Hepatocyte (in vitro differentiated cells): Measurements from ENCODE around the gene SNX32. TPM values are rescaled to one million over a fixed set of nuclear protein-coding genes. Genes with fewer than 3 reads are reported as not detected.

Source experiments
- DNase-seq: peaks from one replicate; pipeline ENCODE4 v3.0.0-alpha.2; 2016; ENCODE audit warnings: low spot score
- H2AFZ ChIP-seq: fragments of 200-600 bp; sonication (generic); 2 replicates; pipeline ENCODE4 v1.6.0; 2016; ENCODE audit warnings: antibody characterized with exemption, mild to moderate bottlenecking
- H3K27ac ChIP-seq: fragments of 200-600 bp; sonication (generic); 2 replicates; pipeline ENCODE4 v1.5.1; 2016; ENCODE audit warnings: mild to moderate bottlenecking
- H3K27me3 ChIP-seq: fragments of 200-600 bp; sonication (generic); 2 replicates; pipeline ENCODE4 v1.6.1; 2016
- H3K36me3 ChIP-seq: fragments of 200-600 bp; sonication (generic); replicated peaks from 2 replicates; pipeline ENCODE4 v1.5.1; 2016; ENCODE audit warnings: low read depth; ENCODE audit not compliant: insufficient read depth
- H3K4me1 ChIP-seq: fragments of 200-600 bp; sonication (generic); 2 replicates; pipeline ENCODE4 v1.5.1; 2016; ENCODE audit warnings: mild to moderate bottlenecking, moderate library complexity; ENCODE audit not compliant: insufficient read depth
- H3K4me2 ChIP-seq: fragments of 200-600 bp; sonication (generic); 2 replicates; pipeline ENCODE4 v1.6.0; 2016
- H3K4me3 ChIP-seq: fragments of 200-600 bp; sonication (generic); 2 replicates; pipeline ENCODE4 v1.5.1; 2016; ENCODE audit warnings: mild to moderate bottlenecking
- H3K79me2 ChIP-seq: fragments of 200-600 bp; sonication (generic); 2 replicates; pipeline ENCODE4 v1.6.0; 2017; ENCODE audit warnings: mild to moderate bottlenecking
- H3K9me2 ChIP-seq: fragments of 200-600 bp; sonication (generic); replicated peaks from 2 replicates; pipeline ENCODE4 v1.6.0; 2017; ENCODE audit warnings: mild to moderate bottlenecking; ENCODE audit not compliant: insufficient read depth
- H3K9me3 ChIP-seq: fragments of 200-600 bp; sonication (generic); 2 replicates; pipeline ENCODE4 v1.5.1; 2016; ENCODE audit warnings: low read depth, mild to moderate bottlenecking
- H4K20me1 ChIP-seq: fragments of 200-600 bp; sonication (generic); 2 replicates; pipeline ENCODE4 v1.6.0; 2016; ENCODE audit warnings: mild to moderate bottlenecking; ENCODE audit not compliant: insufficient read depth, poor library complexity, severe bottlenecking
- CTCF ChIP-seq: fragments of 200-600 bp; sonication (generic); IDR thresholded peaks from 2 replicates; pipeline ENCODE4 v1.5.1; 2016; ENCODE audit warnings: antibody characterized with exemption, mild to moderate bottlenecking; ENCODE audit not compliant: poor library complexity
- EZH2 ChIP-seq: fragments of 200-600 bp; sonication (generic); IDR thresholded peaks from 2 replicates; pipeline ENCODE4 v1.6.1; 2016; ENCODE audit warnings: antibody characterized with exemption, mild to moderate bottlenecking, borderline replicate concordance
- EZH2phosphoT487 ChIP-seq: fragments of 200-600 bp; sonication (generic); IDR thresholded peaks from one replicate; pipeline ENCODE4 v1.6.1; 2018; ENCODE audit warnings: antibody characterized with exemption, mild to moderate bottlenecking, low read depth, moderate library complexity; ENCODE audit not compliant: unreplicated experiment, severe bottlenecking
- WGBS: methylation state at CpG from one replicate; pipeline ENCODE4 v1.1.6; 2016; ENCODE audit warnings: low lambda C conversion rate; ENCODE audit errors: missing lambda C conversion rate; 5-methylcytosine and 5-hydroxymethylcytosine counted together
- polyA plus RNA-seq: library from polyadenylated mRNA; unstranded; fragments of >200 nt; fragmentation: Nextera tagmentation; extraction: Ambion mirVana; gene quantifications from 2 replicates; pipeline ENCODE4 v1.2.1, GENCODE V29; 2016
- total RNA-seq: library from RNA; depleted of rRNA; stranded (reverse); fragments of >200 nt; gene quantifications from 2 replicates; pipeline ENCODE4 v1.2.3, GENCODE V29; 2014

The SNX32 gene
- total and polyA plus RNA-seq, 2 experiments from 2014 or later, result 2.9 to 5.1 TPM

DNA sequence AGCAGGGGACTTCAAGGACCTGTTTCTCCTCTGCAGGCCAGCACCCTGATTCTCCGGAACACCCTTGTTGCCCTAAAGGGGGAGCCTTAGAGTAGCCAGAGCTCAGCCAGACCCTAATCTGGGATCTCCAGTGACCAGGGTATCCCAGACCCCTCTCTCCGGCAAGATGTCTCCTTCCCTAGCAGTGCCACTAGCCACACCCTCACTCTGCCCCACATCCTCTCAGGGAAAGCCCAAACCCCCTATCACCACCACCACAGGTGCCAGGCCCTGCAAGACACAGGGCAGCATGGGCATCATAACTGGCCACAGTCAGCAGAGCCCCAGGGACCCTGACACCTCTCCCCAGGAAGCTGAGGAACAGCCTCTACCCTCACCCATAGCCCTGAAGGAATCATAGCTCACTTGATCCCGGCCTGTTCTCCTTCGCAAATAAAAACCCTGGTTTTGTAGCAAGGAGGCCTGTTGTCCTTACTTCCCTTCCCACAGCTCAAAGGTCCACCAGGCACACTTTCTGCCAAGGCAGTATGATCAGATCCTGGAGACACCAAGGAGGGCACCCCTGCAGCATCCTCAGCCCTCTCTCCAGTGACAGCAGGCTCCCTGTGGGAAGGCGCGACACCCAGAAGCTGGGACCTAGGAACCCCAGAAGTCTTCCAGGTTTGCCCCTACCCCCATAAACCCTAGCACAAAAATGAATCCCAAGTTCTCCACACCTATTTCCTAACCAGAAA lies 19.6 kb downstream of the SNX32 start:
- Histone ChIP-seq H3K4me3 (no peak overlapping the region), H3K9me2 (no peaks in the 10 kb centered on the region), H3K4me1 (peaks cover 29% of the 10 kb centered on the region), H3K36me3 (no peaks in the 10 kb centered on the region), H4K20me1 (peaks cover 38% of the 10 kb centered on the region), H3K79me2 (peaks cover 39% of the 10 kb centered on the region), H3K27me3 (no peaks in the 10 kb centered on the region), H2AFZ (no peak overlapping the region), H3K9me3 (no peaks in the 10 kb centered on the region), H3K4me2 (peak overlapping the region; percentile 42), H3K27ac (peak overlapping the region; percentile 88)
- 95% methylated on average over 6 of the region's 6 CpGs for WGBS
- TF ChIP-seq EZH2 (no peak), EZH2phosphoT487 (no peak), CTCF (no peak)
- DNase-seq, result peak; percentile 11

GRCh38 chr11:65854161-65854592 lies 20.4 kb downstream of the SNX32 start:
- no peak overlapping the region for H3K4me3 ChIP-seq
- WGBS, result 72% methylated on average over 4 of the region's 4 CpGs
- peak; percentile 79 for DNase-seq

GRCh38 chr11:65854852-65855837 lies 21.4 kb downstream of the SNX32 start:
- Histone ChIP-seq H3K27me3 (no peaks in the 10 kb centered on the region), H3K36me3 (no peaks in the 10 kb centered on the region), H3K9me3 (no peaks in the 10 kb centered on the region), H3K9me2 (no peaks in the 10 kb centered on the region), H3K27ac (peak overlapping the region; percentile 88), H3K4me1 (peaks cover 29% of the 10 kb centered on the region), H3K4me2 (peak overlapping the region; percentile 92), H3K79me2 (peaks cover 39% of the 10 kb centered on the region), H2AFZ (no peak overlapping the region), H4K20me1 (peaks cover 38% of the 10 kb centered on the region), H3K4me3 (no peak overlapping the region)
- no peak for DNase-seq
- WGBS, result 93% methylated on average over 13 of the region's 15 CpGs
- TF ChIP-seq EZH2 (no peak), EZH2phosphoT487 (no peak), CTCF (no peak)

More at GRCh38 chr11:65854161-65854592, 20.4 kb downstream of the SNX32 start:
- Histone ChIP-seq H3K79me2 (peaks cover 39% of the 10 kb centered on the region), H3K9me3 (no peaks in the 10 kb centered on the region), H3K4me1 (peaks cover 29% of the 10 kb centered on the region), H3K4me2 (peak overlapping the region; percentile 92), H3K36me3 (no peaks in the 10 kb centered on the region), H3K27ac (peak overlapping the region; percentile 88), H3K9me2 (no peaks in the 10 kb centered on the region), H3K27me3 (no peaks in the 10 kb centered on the region), H4K20me1 (peaks cover 38% of the 10 kb centered on the region), H2AFZ (no peak overlapping the region)
- no peak for TF ChIP-seq EZH2
- TF ChIP-seq EZH2phosphoT487, result no peak
- no peak for TF ChIP-seq CTCF
